DND-41 (cell line): ENCODE data around the gene ARPC4.

Experiments used
- ATAC-seq: fragments of 200-7000 bp; cut with Tn5 transposase; 3 replicates; pipeline ENCODE4 v1.9.1; 2021; ENCODE audit warnings: low read depth; ENCODE audit not compliant: insufficient read depth
- DNase-seq: peaks from one replicate; pipeline ENCODE4 v3.0.0-alpha.2; 2020
- H2AFZ ChIP-seq: 2 replicates; pipeline ENCODE4 v1.6.0; 2012; ENCODE audit warnings: low read depth, low read length
- H3K27ac ChIP-seq: 2 replicates; pipeline ENCODE4 v1.5.1; 2012; ENCODE audit warnings: low read length, inconsistent platforms
- H3K27me3 ChIP-seq: fragments of 200-600 bp; sonication (generic); 2 replicates; pipeline ENCODE4 v1.6.0; 2012; ENCODE audit warnings: low read length, mild to moderate bottlenecking, inconsistent platforms; ENCODE audit not compliant: insufficient read depth, poor library complexity
- H3K36me3 ChIP-seq: 2 replicates; pipeline ENCODE4 v1.5.1; 2012; ENCODE audit warnings: low read length, inconsistent platforms; ENCODE audit not compliant: insufficient read depth
- H3K4me1 ChIP-seq: 2 replicates; pipeline ENCODE4 v1.5.1; 2012; ENCODE audit warnings: mild to moderate bottlenecking, low read length; ENCODE audit not compliant: insufficient read depth
- H3K4me2 ChIP-seq: 2 replicates; pipeline ENCODE4 v1.6.0; 2012; ENCODE audit warnings: mild to moderate bottlenecking, moderate library complexity, low read length, inconsistent platforms; ENCODE audit not compliant: insufficient read depth
- H3K4me3 ChIP-seq, 2 experiments: fragments of 200-600 bp in 1 of 2; shearing (Covaris generic) in 1 of 2; 2 replicates each; pipeline ENCODE4 v1.5.1; 2012 to 2016; ENCODE audit warnings: inconsistent platforms in 2 of 2, low read length in 2 of 2, mild to moderate bottlenecking in 2 of 2, low read depth in 1 of 2, moderate library complexity in 1 of 2
- H3K79me2 ChIP-seq: 2 replicates; pipeline ENCODE4 v1.6.0; 2012; ENCODE audit warnings: low read length, inconsistent platforms; ENCODE audit not compliant: insufficient read depth
- H3K9ac ChIP-seq: 2 replicates; pipeline ENCODE4 v1.6.0; 2012; ENCODE audit warnings: low read depth, mild to moderate bottlenecking, inconsistent platforms, low read length, moderate library complexity
- H3K9me3 ChIP-seq: 2 replicates; pipeline ENCODE4 v1.5.1; 2012; ENCODE audit warnings: low read length, moderate library complexity, mild to moderate bottlenecking, inconsistent platforms; ENCODE audit not compliant: insufficient read depth, severe bottlenecking
- H4K20me1 ChIP-seq: 2 replicates; pipeline ENCODE4 v1.6.0; 2012; ENCODE audit warnings: low read length; ENCODE audit not compliant: insufficient read depth
- EZH2 ChIP-seq: IDR thresholded peaks from 3 replicates; pipeline ENCODE4 v1.6.1; 2012; ENCODE audit warnings: borderline replicate concordance, low read depth, mild to moderate bottlenecking, moderate library complexity, low read length, inconsistent platforms; ENCODE audit not compliant: severe bottlenecking
- TF ChIP-seq, protein P1 (sequence below): IDR thresholded peaks from 2 replicates; pipeline ENCODE4 v1.5.1; 2012; ENCODE audit warnings: borderline replicate concordance, low read length, moderate library complexity, mild to moderate bottlenecking; ENCODE audit not compliant: poor library complexity, severe bottlenecking; ENCODE audit errors: extremely low read depth

The ARPC4 gene

DNA sequence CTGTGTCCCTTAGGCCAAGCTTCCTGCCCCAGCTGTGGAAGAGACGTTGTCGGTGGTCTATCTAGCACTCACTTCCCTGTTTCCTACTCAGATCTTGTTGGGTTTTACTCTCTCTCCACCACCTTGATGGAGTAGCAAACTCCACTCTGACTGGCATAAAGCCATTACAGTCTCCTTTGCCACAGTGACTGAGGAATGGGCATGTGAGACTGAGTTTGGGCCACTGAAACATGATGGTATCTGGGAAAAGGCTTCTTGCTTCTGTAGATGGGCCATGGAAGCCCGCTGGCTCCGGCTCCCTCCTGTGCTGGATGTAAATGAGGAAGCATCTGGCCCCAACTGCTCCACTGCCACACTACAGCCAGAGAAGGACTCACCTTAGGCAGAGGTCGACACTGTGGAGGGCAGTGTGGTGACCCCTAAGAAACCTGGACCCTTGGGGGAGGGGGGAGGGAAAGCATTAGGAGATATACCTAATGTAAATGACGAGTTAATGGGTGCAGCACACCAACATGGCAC is 13.7 kb upstream of the ARPC4 start:
- no peak for ATAC-seq
- Histone ChIP-seq H3K36me3 (peaks cover 23% of the 10 kb centered on the region), H3K27ac (no peak overlapping the region), H3K9me3 (no peaks in the 10 kb centered on the region), H3K4me1 (peaks cover 28% of the 10 kb centered on the region), H3K79me2 (no peaks in the 10 kb centered on the region), H3K4me3 (no peak overlapping the region), H3K4me2 (no peak overlapping the region), H3K27me3 (peaks cover 8% of the 10 kb centered on the region), H4K20me1 (peaks cover 31% of the 10 kb centered on the region), H2AFZ (no peak overlapping the region), H3K9ac (no peak overlapping the region)
- TF ChIP-seq, protein P1, sequence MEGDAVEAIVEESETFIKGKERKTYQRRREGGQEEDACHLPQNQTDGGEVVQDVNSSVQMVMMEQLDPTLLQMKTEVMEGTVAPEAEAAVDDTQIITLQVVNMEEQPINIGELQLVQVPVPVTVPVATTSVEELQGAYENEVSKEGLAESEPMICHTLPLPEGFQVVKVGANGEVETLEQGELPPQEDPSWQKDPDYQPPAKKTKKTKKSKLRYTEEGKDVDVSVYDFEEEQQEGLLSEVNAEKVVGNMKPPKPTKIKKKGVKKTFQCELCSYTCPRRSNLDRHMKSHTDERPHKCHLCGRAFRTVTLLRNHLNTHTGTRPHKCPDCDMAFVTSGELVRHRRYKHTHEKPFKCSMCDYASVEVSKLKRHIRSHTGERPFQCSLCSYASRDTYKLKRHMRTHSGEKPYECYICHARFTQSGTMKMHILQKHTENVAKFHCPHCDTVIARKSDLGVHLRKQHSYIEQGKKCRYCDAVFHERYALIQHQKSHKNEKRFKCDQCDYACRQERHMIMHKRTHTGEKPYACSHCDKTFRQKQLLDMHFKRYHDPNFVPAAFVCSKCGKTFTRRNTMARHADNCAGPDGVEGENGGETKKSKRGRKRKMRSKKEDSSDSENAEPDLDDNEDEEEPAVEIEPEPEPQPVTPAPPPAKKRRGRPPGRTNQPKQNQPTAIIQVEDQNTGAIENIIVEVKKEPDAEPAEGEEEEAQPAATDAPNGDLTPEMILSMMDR, result no peak
- TF ChIP-seq EZH2, result no peak
- DNase-seq, result no peak

DNA sequence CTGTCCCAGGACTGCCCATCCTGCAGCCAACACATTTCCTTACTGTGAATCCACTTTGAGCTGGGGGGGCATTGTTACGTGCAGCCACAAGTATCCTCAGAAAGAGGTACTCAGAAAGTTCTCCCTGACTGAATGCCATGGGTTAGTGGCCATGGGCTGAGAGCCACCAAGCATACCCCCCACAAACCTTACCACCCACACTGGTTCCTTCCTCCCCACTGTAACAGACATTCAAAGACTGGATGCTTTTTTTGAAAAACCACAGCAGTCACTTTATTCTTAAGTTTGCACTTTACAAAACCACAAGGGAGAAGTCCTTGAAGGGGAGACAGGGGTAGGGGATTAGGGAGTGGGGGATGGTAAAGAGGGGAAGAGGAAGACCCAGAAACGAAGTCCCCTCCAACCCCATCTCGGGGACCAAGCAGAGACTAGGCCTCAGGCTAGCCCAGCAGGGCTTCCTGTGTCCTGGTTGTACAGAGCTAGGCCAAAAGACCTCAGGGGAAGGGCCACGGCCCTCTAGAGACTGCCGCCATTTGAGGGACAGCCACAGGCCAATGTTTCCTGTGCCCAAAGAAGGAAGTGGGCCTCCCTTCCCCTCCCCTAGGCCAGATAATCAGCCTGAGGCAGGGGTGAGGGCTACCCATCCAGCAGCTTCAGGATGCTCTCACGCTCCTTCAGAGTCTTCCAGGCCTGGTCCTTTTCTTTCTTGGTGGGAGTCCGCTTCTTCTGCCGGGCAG is 13.0 kb upstream of the ARPC4 start:
- H3K27me3 ChIP-seq, result peaks cover 8% of the 10 kb centered on the region
- ATAC-seq (peak; percentile 92), DNase-seq (peak; percentile 73)
- H3K4me3 ChIP-seq, result no peak overlapping the region
- no peaks in the 10 kb centered on the region for H3K79me2 ChIP-seq
- TF ChIP-seq, protein P1, result no peak
- no peak for TF ChIP-seq EZH2
- H3K9me3 ChIP-seq, result no peaks in the 10 kb centered on the region
- H3K4me2 ChIP-seq, result peak overlapping the region; percentile 39; the same call in 1 of the 2 replicates
- peaks cover 31% of the 10 kb centered on the region for H4K20me1 ChIP-seq
- H3K36me3 ChIP-seq, result peaks cover 25% of the 10 kb centered on the region
- H3K4me1 ChIP-seq, result peaks cover 28% of the 10 kb centered on the region
- peak overlapping the region; percentile 62 for H3K27ac ChIP-seq
- H3K9ac ChIP-seq, result peak overlapping the region; percentile 4; the same call in 1 of the 2 replicates
- H2AFZ ChIP-seq, result no peak overlapping the region

DNA sequence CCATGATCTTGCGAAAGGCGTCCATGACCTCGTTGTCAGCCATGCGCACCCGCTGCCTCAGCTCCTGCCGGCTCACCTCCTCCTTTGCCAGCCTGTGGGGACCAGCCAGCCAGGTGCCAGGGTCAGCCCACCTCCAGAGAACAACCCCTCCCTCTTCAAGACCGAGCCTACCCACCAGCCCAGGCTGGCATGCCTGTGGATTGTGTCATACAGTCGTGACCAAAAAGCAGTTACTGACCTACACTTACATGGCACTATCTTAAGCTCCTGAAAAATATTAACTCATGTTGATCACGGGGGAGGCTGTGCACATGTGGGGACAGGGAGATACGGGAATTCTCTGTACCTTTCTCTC is 12.4 kb upstream of the ARPC4 start:
- H2AFZ ChIP-seq, result no peak overlapping the region
- DNase-seq (no peak), ATAC-seq (peak; percentile 2; the same call in 1 of the 3 replicates)
- H3K4me2 ChIP-seq, result peak overlapping the region; percentile 39; the same call in 1 of the 2 replicates
- no peaks in the 10 kb centered on the region for H3K79me2 ChIP-seq
- H3K27me3 ChIP-seq, result peaks cover 8% of the 10 kb centered on the region
- TF ChIP-seq EZH2, result no peak
- TF ChIP-seq, protein P1, result no peak
- no peaks in the 10 kb centered on the region for H3K9me3 ChIP-seq
- peaks cover 31% of the 10 kb centered on the region for H4K20me1 ChIP-seq
- H3K9ac ChIP-seq, result peak overlapping the region; percentile 4; the same call in 1 of the 2 replicates
- peak overlapping the region; percentile 62; the same call in 1 of the 2 replicates for H3K27ac ChIP-seq
- peaks cover 30% of the 10 kb centered on the region for H3K36me3 ChIP-seq
- H3K4me3 ChIP-seq, result no peak overlapping the region
- peaks cover 28% of the 10 kb centered on the region for H3K4me1 ChIP-seq

DNA sequence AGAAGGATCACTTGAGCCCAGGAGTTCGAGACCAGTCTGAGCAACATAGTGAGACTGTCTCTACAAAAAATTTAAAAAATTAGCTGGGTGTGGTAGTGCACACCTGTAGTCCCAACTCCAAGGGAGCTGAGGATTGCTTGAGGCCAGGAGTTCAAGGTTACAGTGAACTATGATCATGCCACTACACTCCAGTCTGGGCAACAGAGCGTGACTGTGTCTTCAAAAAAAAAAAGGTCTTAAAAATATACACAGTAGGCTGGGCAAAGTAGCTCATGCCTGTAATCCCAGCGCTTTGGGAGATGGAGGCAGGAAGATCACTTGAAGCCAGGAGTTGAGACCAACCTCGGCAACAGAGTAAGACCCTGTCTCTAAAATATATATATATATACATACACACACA is 12.0 kb upstream of the ARPC4 start:
- Histone ChIP-seq H3K36me3 (peaks cover 34% of the 10 kb centered on the region), H3K27ac (no peak overlapping the region), H3K79me2 (no peaks in the 10 kb centered on the region), H2AFZ (no peak overlapping the region), H3K9me3 (no peaks in the 10 kb centered on the region), H3K4me2 (no peak overlapping the region), H3K4me3 (no peak overlapping the region), H3K9ac (no peak overlapping the region), H3K27me3 (peaks cover 8% of the 10 kb centered on the region), H4K20me1 (peaks cover 31% of the 10 kb centered on the region), H3K4me1 (peaks cover 28% of the 10 kb centered on the region)
- no peak for DNase-seq
- no peak for ATAC-seq
- TF ChIP-seq, protein P1, result no peak
- TF ChIP-seq EZH2, result no peak
